GM21528 (cell line): Measurements from ENCODE around the gene PDE10A.
"Not testable (repeated sequence)": the region's sequence is repeated elsewhere in the genome, so short reads cannot be mapped to it uniquely, and the experiment has no call there.

Source experiments
- ATAC-seq: cut with Tn5 transposase; IDR thresholded peaks from one replicate; pipeline ENCODE4 v1.9.1; 2021; ENCODE audit warnings: mild to moderate bottlenecking, moderate library complexity; ENCODE audit not compliant: unreplicated experiment, low FRiP score

PDE10A gene

GRCh38 chr6:165487950-165488349, 175.1 kb downstream of the PDE10A start:
- no peak for ATAC-seq

- no peak for ATAC-seq
Observed at GRCh38 chr6:165487347-165487746, 175.7 kb downstream of the PDE10A start.

- ATAC-seq, result no peak
Observed at GRCh38 chr6:165486183-165487137, 176.6 kb downstream of the PDE10A start.

- no peak for ATAC-seq
Observed at GRCh38 chr6:165484178-165484889, 178.7 kb downstream of the PDE10A start.

GRCh38 chr6:165481921-165482320, 181.1 kb downstream of the PDE10A start:
- ATAC-seq, result no peak

- no peak for ATAC-seq
Observed at GRCh38 chr6:165480916-165481315, 182.1 kb downstream of the PDE10A start.

- no peak for ATAC-seq
Observed at GRCh38 chr6:165478581-165478980, 184.5 kb downstream of the PDE10A start.

GRCh38 chr6:165469483-165469882, 193.6 kb downstream of the PDE10A start:
- ATAC-seq, result no peak

- no peak for ATAC-seq
Observed at GRCh38 chr6:165468340-165469235, 194.5 kb downstream of the PDE10A start.

GRCh38 chr6:165463499-165463898, 199.5 kb downstream of the PDE10A start:
- ATAC-seq, result not testable (repeated sequence)

- ATAC-seq, result not testable (repeated sequence)
Observed at GRCh38 chr6:165459605-165460301, 203.3 kb downstream of the PDE10A start.

GRCh38 chr6:165458134-165458533, 204.9 kb downstream of the PDE10A start:
- ATAC-seq, result no peak

- ATAC-seq, result no peak
Observed at GRCh38 chr6:165456286-165456685, 206.8 kb downstream of the PDE10A start.

GRCh38 chr6:165455488-165455887, 207.6 kb downstream of the PDE10A start:
- no peak for ATAC-seq

GRCh38 chr6:165453395-165453794, 209.6 kb downstream of the PDE10A start:
- no peak for ATAC-seq

- ATAC-seq, result no peak
Observed at GRCh38 chr6:165451838-165452237, 211.2 kb downstream of the PDE10A start.

- no peak for ATAC-seq
Observed at GRCh38 chr6:165448210-165448609, 214.8 kb downstream of the PDE10A start.

- ATAC-seq, result no peak
Observed at GRCh38 chr6:165447141-165447540, 215.9 kb downstream of the PDE10A start.

GRCh38 chr6:165446331-165446730, 216.7 kb downstream of the PDE10A start:
- no peak for ATAC-seq

GRCh38 chr6:165443462-165443861, 219.6 kb downstream of the PDE10A start:
- no peak for ATAC-seq
